ENCODE measurements around the gene CCDC183.
"Not testable (repeated sequence)": the region's sequence is repeated elsewhere in the genome, so short reads cannot be mapped to it uniquely, and the experiment has no call there.

Gene CCDC183

DNA sequence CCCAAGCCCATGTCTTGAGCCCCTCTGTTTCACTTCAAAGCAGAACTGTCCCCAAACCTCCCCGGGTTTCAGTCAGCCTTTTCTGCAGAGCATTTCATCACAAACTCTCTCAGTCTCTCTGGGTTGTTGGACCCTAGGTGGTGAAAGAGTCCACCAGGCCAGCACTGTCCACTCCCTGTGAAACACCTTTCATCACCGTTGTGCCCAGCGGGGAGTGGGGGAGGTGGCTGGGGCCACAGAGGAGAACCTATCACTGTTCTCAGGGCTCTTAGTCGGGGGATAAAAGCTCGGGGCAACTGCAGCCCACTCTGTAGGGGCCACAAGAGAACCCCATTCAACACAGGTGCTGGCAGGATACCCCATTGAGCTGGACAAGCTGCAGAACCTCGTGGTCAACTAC, 6.2 kb downstream of the CCDC183 start:
- DNase-seq (ENCODE audit: low read depth) = no peak

- DNase-seq (ENCODE audit: low read depth) = not testable (repeated sequence)
Measured at GRCh38 chr9:136803009-136803550, 6.9 kb downstream of the CCDC183 start.

DNA sequence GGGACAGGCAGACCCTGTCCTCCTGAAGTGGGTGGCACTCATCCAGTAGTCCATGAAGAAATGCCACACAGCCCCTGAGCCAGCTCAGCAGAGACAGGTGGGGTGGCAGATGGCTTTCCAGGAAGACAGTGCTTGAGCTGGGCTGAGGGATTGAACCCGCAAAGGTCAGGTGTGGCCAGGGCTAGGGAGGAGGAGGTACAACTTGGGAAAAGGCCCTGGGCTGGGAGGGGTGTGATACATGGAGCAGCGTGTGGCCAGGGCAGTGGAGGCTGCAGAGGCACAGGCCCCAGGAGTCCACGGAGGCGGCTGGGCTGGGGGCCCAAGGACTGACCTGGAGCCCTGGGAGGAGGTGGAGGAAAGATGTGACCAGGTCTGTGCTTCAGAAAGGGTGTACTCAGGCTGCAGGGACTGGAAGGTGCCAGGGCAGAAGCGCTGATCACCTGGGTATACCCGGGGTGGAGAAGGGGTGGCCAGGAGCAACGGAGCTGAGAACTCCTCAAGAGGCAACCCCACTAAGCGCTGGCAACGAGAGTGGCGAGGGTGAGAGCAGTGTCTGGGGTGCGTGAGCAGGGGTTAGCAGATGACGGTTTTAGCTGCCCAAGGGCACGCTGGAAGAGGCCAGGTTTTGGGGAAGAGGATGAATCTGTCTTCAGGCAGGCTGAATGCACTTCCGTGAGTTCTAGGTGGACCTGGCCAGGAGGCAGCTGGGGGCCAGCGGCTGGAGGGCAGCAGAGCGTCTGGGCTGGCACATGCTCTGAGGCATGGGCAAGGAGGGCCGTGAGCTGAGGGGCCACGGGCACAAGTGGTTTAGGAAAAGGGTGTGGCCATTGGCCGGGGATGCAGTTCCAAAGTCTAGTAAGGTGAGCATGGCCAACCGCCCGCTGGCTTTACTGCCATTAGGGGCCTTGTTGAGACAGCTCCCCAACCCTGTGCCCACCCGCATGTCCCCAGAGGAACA, 7.7 kb downstream of the CCDC183 start:
- no peak for DNase-seq (ENCODE audit: low read depth)

DNA sequence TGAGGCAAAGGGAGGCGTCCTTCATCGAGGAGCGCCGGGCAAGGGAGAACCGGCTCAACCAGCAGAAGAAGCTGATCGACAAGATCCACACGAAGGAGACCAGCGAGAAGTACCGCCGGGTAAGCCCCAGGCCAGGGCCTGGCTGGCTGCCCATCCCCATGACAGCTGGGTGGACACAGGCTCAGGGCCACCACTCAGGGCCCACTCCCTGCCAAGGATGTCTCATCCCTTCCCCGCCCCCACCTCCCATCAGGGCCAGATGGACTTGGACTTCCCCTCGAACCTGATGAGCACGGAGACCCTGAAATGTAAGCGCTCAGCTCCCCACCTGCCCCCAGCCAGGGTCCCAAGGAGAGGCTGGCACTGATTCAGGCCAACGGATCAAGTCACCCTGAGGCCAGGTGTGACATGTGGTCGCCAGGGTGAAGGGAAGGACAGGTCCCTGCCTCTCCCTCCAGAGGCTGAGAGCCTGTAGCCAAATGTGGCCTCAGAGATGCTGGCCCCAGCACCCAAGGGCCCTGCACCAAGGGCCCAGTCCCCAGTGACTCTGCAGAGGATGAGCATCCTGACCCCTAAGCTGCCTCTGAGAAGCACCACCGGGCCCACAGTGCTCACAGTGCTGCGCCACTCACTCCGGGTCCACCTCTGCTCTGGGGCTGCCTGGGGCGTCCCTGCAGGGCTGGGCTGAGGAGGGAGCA, 8.5 kb downstream of the CCDC183 start:
- no peak for DNase-seq (ENCODE audit: low read depth)

DNA sequence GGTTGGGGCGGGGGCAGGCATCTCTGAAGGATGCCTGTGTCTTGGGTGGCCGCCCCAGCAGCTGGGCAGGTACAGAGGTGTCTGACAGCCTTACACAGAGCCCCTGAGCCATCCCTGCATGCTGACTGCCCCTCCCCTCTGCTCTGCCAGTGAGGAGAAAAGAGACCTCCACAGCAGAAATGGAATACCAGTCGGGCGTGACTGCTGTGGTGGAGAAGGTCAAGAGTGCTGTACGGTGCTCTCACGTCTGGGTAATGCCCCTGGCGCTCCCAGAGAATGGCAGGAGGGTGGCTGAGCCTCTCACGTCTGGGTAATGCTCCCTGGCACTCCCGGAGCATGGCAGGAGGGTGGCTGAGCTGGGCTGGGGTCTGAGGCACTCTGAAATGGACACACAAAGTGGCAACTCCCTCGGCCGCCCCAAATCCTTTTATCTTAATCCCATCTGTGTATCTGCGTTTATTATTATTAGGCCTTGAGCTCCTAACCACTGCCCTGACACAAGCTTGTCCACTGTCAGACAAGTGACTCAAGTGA, 9.1 kb downstream of the CCDC183 start:
- DNase-seq (ENCODE audit: low read depth) = no peak

- DNase-seq (ENCODE audit: low read depth) = no peak
Measured at GRCh38 chr9:136806067-136806466, 9.9 kb downstream of the CCDC183 start.

- DNase-seq (ENCODE audit: low read depth) = no peak
Measured at GRCh38 chr9:136806631-136807201, 10.6 kb downstream of the CCDC183 start.

DNA sequence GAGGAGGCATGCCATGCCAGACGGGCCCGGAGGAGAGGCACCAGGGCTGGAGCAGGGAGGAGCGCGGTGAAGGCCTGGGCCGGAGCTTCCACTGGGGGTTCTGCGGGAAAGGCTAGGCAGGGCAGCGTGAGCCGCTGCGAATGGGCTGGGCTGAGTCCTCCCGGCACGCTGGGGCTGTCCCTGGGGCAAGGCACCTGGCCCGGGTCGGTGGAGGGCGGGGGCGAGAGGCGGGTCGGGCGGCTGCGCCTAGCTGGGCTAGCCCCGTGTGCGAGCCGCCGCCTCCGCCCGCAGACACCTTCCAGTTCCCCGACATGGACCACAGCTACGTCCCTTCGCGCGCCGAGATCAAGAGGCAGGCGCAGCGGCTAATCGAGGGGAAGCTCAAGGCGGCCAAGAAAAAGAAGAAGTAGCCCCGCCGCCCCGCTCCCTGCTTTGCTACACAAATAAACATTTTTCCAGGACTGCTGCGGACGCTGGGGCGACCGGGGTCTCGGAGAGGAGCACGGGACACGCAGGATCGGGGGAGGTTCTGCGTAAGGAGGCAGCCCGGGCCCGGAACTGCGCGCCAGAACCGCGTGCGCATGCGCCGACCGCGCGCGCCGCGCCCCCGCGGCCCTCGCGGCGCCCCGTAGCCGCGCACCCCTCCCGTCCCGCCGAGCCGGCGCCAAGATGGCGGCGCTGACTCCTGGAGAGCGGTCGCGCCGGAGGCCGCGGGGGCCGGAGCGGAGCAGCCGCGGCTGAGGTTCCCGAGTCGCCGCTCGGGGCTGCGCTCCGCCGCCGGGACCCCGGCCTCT, 11.3 kb downstream of the CCDC183 start, which contains the start of gene RABL6:
Gene RABL6 (plus strand): TSS at position 668 of the 794 bp plus-strand sequence. CDS start 249 bp downstream, outside the sequence.
- DNase-seq (ENCODE audit: low read depth) = peak; percentile 73

GRCh38 chr9:136808075-136808805, 12.1 kb downstream of the CCDC183 start:
- peak; percentile 43 for DNase-seq (ENCODE audit: low read depth)

DNA sequence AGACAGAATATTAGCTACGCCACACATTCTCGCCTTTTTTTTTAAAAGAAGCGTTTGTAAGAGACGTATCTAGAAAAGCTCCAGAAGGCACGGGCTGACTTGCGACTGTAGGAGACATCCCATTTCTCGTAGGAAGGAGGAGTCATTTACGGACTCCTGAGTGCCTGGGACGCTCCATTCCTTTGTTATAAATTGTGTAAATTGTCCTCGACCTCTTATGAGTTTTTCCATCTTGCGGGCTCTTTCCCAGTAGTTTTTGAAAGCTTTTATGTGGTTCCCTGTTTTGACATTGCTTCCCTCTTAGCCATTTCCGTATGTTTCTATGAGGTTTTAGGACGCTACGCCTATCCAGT, 12.6 kb downstream of the CCDC183 start:
- no peak for DNase-seq (ENCODE audit: low read depth)

DNA sequence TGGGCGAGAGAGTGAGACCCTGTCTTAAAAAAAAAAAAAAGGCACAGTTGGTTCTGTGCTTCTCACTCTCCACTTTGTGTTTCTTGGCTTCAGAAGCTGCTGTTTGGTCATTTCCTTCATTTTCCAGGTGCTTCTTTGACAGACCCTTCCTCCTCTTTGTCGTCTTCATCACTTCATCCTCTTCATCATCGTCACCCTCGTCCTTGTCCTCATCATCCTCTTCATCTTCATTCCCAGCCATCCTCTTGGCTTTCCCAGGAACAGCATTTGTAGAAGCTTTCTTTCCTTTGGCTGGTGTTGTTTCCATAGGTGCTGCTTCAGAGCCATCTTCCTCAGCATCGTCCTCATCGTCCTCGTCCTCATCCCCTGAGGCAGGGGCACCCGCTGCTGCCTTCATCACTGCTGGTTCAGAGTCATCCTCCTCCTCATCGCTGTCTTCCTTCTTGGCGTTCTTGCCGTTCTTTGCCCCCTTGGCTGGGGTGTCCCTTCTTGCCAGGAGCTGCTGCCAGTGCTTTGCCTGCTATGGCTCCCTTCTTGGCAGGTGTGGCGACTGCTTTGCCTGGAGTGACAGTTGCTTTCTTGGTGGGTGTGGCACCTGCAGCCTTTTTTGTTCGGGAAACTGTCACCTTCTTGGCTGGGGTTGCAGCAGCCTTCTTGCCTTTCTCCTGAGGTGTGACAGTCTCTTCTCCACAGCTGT, 18.7 kb downstream of the CCDC183 start:
- DNase-seq (ENCODE audit: low read depth) = no peak

DNA sequence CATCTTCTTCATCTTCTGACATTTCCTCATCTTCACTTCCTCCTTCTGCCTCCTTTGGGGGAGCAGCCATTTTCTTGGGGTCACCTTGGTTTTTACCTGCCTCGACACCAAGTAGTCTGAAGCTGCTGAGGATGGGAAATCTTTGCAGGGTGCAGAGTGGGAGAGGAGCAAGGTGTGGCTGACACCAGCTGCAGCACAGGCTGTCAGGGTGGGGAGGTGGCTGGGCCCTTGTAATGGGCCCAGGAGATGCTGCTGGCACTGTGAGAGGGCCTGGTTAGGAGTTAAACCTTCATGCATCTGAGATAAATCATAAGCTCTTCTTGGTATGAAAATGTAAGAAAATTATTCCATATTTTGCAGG, 19.3 kb downstream of the CCDC183 start:
- no peak for DNase-seq (ENCODE audit: low read depth)

DNA sequence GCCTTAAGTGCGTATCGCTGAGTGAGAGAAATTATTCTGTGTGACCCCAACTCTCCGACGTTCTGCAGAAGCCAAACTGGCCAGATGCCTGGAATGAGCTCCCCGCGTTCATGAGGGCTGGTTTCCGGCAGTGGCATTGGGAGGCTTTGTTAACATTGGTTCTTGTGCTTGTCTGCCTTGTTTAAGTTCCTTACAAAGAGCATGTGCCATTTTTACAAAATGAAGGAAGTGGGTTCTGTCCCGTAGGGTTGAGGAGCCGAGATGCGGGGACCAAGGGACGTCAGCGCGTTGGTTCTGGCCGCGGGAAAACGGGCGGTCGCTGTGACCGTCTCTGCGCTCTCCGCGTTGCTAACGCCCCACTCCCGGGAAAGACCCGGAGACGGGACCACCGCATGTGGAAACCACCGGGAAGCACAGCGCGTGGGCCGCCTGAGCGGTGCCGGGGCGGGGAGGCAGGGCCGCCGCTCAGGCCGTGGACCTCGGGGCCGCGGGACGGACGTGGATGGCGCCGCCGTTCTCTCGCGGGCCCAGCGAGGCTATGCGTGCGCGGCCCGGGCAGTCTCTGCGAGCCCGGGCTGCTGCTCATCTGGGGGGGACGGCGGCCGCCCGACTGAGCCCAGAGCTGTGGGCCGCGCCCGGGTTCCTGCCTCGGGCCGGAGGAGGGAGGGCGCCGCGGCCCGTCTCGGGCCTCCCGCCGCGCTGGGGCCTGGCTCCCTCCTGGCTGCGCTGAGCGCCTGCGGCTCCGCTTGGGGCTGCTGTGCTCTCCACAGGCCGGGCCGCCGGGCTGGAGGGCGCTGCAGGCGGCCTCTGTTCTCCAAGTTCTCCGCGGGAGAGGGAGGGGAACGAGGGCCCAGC, 25.1 kb downstream of the CCDC183 start:
- DNase-seq (ENCODE audit: low read depth) = no peak

- no peak for DNase-seq (ENCODE audit: low read depth)
Measured at GRCh38 chr9:136821826-136822544, 25.8 kb downstream of the CCDC183 start.

DNA sequence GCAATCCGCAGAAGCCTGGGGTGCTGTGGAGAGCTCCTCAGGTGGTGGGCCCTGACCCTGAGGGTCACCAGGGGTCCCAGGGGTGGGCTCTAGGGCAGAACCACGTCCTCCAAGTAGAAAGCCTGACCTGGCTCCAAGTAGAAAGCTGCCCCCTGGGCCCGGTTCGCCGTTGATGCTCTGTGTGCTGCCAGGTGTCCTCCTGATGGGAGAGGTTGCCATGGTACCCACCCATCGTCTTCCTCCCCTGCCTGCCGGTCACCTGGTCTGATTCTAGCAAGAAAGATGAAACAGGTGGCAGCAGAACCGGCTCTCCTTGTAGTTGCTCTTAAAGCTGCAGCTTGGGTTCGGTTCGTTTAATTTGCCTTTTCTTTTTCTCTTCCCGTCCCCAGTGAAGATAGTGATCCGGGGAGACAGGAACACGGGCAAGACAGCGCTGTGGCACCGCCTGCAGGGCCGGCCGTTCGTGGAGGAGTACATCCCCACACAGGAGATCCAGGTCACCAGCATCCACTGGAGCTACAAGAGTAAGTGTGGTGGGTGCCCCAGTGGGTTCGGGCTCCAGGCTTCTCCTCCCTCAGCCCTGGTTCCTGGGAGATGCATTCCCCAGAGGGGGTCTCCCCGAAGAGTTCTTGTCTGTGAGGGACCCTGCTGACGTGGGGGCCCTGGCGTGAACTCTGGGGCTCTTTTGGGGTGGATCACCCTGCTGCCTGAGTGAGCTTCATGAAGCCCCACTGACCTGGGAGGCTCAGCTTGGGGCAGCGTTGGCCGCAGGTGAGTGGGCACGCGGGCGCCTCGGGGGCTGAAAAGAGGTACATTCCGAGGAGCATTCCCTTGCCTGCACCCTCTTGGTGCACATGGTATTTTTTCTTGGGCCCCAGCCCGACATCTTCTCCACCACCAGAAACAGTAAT, 27.3 kb downstream of the CCDC183 start:
- DNase-seq (ENCODE audit: low read depth) = no peak

- no peak for DNase-seq (ENCODE audit: low read depth)
Measured at GRCh38 chr9:136824496-136825225, 28.5 kb downstream of the CCDC183 start.

Measured in stimulated activated CD8-positive, alpha-beta memory T cell treated with anti-CD3 and anti-CD28 coated beads, Interleukin-12 subunit alpha, Interleukin-12 subunit beta, amount 100 ng/mL, for 4 hours (primary cell).